ENCODE measurements around the gene SEMA3G. TPM values are rescaled to one million over a fixed set of nuclear protein-coding genes. Genes with fewer than 3 reads are reported as not detected.

The SEMA3G gene
- total RNA-seq, 3 donors from 2014 or later (not counting 1 experiment from before 2014, with no cell fraction given): 0.07 to 0.55 TPM; not detected in 1

DNA sequence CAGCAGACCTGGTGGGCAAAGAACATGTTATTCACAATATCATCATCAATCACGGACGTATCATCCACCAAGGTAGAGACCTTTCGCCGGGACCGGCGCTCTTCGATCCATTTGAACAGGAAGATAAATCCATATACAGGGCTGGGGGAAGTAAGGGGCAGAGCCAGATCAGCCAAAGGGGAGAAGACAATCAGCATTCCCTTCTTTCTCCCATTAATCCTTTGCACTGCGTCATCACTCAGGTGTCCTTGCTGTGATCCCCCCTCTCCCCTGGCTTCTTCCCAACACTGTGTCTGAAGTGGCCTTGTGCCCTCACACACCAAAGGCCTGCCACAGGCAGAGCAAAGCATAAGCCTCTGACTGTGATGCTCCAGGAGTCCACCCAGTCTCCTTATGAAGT is 36.4 kb downstream of the SEMA3G start:
- H3K4me1 Mint-ChIP-seq: peaks cover 31 to 38% of the 10 kb centered on the region in 2 donors
- TF ChIP-seq, protein P1, sequence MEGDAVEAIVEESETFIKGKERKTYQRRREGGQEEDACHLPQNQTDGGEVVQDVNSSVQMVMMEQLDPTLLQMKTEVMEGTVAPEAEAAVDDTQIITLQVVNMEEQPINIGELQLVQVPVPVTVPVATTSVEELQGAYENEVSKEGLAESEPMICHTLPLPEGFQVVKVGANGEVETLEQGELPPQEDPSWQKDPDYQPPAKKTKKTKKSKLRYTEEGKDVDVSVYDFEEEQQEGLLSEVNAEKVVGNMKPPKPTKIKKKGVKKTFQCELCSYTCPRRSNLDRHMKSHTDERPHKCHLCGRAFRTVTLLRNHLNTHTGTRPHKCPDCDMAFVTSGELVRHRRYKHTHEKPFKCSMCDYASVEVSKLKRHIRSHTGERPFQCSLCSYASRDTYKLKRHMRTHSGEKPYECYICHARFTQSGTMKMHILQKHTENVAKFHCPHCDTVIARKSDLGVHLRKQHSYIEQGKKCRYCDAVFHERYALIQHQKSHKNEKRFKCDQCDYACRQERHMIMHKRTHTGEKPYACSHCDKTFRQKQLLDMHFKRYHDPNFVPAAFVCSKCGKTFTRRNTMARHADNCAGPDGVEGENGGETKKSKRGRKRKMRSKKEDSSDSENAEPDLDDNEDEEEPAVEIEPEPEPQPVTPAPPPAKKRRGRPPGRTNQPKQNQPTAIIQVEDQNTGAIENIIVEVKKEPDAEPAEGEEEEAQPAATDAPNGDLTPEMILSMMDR (IDR thresholded peaks at IDR 0.05): no peak
- ATAC-seq: no peak
- H3K4me1 ChIP-seq (ENCODE audit: control insufficient read depth, insufficient read depth, low read length): peaks cover 36% of the 10 kb centered on the region
- H3K27ac ChIP-seq (ENCODE audit: low read length): no peak overlapping the region
- H3K27me3 Mint-ChIP-seq (ENCODE audit: low read depth in 2 of 2): no peaks in the 10 kb centered on the region
- H3K27ac Mint-ChIP-seq: peak overlapping the region; percentile 85 to 93
- no peaks in the 10 kb centered on the region for H3K9me3 ChIP-seq (ENCODE audit: control insufficient read depth, insufficient read depth, low read length)
- no peaks in the 10 kb centered on the region for H3K9me3 Mint-ChIP-seq
- no peaks in the 10 kb centered on the region for H3K27me3 ChIP-seq (ENCODE audit: control insufficient read depth, insufficient read depth, low read length)
- peaks cover 44% of the 10 kb centered on the region for H3K36me3 ChIP-seq (ENCODE audit: control insufficient read depth, insufficient read depth, low read length)
- no peak overlapping the region for H3K4me3 ChIP-seq (ENCODE audit: low read length)
- 100% methylated on average over 8 of the region's 8 CpGs for WGBS (ENCODE audit: insufficient coverage)
- intact Hi-C loops (cut with micrococcal nuclease): no loop called here
- no peak for DNase-seq
- H3K36me3 Mint-ChIP-seq: no peaks in the 10 kb centered on the region
- peak overlapping the region; percentile 91 for H3K4me3 Mint-ChIP-seq

DNA sequence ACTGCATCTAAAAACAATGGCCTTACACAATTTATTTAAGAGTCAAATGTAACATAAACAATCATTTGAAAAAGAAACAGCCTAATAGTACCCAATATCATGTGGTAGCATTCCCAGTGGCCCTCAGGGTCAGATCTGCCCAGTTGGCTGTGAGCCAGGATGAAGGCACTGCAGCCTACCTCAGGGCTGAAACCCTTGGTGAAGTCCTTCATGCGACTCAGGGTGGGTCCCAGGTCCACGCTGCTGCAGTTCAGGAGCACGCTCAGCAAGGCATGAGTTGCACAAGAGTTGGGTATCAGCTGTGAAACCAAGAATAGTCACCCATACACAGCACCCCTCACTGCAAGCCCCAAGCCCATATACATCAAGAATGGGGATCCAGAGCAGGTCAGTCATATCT is 37.1 kb downstream of the SEMA3G start:
- Mint-ChIP-seq H3K4me3 (peak overlapping the region; percentile 91), H3K9me3 (no peaks in the 10 kb centered on the region), H3K36me3 (no peaks in the 10 kb centered on the region), H3K27me3 (ENCODE audit: low read depth in 2 of 2) (no peaks in the 10 kb centered on the region), H3K27ac (peak overlapping the region; percentile 85 to 93), H3K4me1 (peaks cover 31 to 38% of the 10 kb centered on the region in 2 donors)
- Histone ChIP-seq H3K4me1 (ENCODE audit: control insufficient read depth, insufficient read depth, low read length) (peaks cover 36% of the 10 kb centered on the region), H3K36me3 (ENCODE audit: control insufficient read depth, insufficient read depth, low read length) (peaks cover 51% of the 10 kb centered on the region), H3K4me3 (ENCODE audit: low read length) (no peak overlapping the region), H3K9me3 (ENCODE audit: control insufficient read depth, insufficient read depth, low read length) (no peaks in the 10 kb centered on the region), H3K27ac (ENCODE audit: low read length) (no peak overlapping the region), H3K27me3 (ENCODE audit: control insufficient read depth, insufficient read depth, low read length) (no peaks in the 10 kb centered on the region)
- TF ChIP-seq, protein P1 (IDR thresholded peaks at IDR 0.05): no peak
- ATAC-seq (no peak), DNase-seq (no peak)
- intact Hi-C loops (cut with micrococcal nuclease): no loop called here
- WGBS (ENCODE audit: insufficient coverage): 100% methylated on average over 3 of the region's 3 CpGs

DNA sequence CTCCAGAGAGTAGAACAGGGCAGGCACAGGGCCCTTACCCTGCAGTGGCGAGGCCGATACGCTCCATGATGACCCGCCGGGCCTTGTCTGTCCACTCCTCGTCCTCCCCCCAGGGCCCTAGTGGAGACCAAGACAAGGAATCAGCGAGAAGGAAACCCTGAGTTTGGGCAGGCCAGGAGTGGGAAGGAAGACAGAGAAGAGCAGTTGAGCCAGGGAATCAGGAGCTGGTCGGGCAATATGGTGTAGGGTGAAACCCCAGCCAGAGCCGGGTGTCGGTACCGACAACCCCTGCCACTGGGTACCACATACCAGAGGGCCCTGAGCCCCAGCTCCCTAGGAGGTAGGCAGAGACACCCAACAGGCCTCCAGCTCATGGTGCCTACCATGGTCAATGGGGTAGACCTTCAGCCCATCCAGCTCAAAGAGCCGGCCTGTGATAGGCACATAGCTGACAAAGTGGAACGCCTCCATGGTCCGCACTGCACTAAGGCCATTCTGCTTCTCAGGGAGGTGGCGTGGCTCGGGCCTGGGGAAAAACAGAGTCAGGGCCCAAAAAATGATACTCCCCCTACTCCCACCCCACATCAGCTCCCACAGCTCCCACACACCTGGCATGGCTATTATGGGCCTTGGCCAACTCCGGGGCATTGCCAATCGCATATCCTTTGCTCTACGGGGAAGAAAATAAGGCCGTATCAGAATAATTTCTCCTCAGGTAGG is 38.0 kb downstream of the SEMA3G start:
- Mint-ChIP-seq H3K27me3 (ENCODE audit: low read depth in 2 of 2) (no peaks in the 10 kb centered on the region), H3K27ac (peak overlapping the region in 1 of 2 donors; percentile 22), H3K4me3 (peak overlapping the region; percentile 91), H3K36me3 (no peaks in the 10 kb centered on the region), H3K4me1 (peaks cover 31% of the 10 kb centered on the region in 2 donors), H3K9me3 (no peaks in the 10 kb centered on the region)
- ATAC-seq (no peak), DNase-seq (no peak)
- intact Hi-C loops (cut with micrococcal nuclease): no loop called here
- TF ChIP-seq, protein P1 (IDR thresholded peaks at IDR 0.05): no peak
- Histone ChIP-seq H3K27me3 (ENCODE audit: control insufficient read depth, insufficient read depth, low read length) (no peaks in the 10 kb centered on the region), H3K4me3 (ENCODE audit: low read length) (no peak overlapping the region), H3K4me1 (ENCODE audit: control insufficient read depth, insufficient read depth, low read length) (peaks cover 35% of the 10 kb centered on the region), H3K9me3 (ENCODE audit: control insufficient read depth, insufficient read depth, low read length) (no peaks in the 10 kb centered on the region), H3K27ac (ENCODE audit: low read length) (no peak overlapping the region), H3K36me3 (ENCODE audit: control insufficient read depth, insufficient read depth, low read length) (peaks cover 59% of the 10 kb centered on the region)
- WGBS (ENCODE audit: insufficient coverage): 96% methylated on average over 20 of the region's 20 CpGs
